ENCODE measurements around the gene SIRPG. TPM values are rescaled to one million over a fixed set of nuclear protein-coding genes. Genes with fewer than 3 reads are reported as not detected.

Gene SIRPG
- total RNA-seq, 1 experiment from 2014 or later = not detected

- H2BK20ac ChIP-seq (ENCODE audit: low read depth, low read length, poor library complexity, severe bottlenecking) = no peak overlapping the region
- no peaks in the 10 kb centered on the region for H3K9me3 ChIP-seq (ENCODE audit: control insufficient read depth, low read depth, low read length)
- no peak for DNase-seq
Observed at GRCh38 chr20:1618954-1619540, 38.5 kb downstream of the SIRPG start.

More at GRCh38 chr20:1618954-1619540, 38.5 kb downstream of the SIRPG start:
- Mint-ChIP-seq H3K27me3 (ENCODE audit: low read depth) (peaks cover 3% of the 10 kb centered on the region; the same call in 1 of the 2 replicates), H3K27ac (no peak overlapping the region), H3K9me3 (peaks cover 2 to 4% of the 10 kb centered on the region in 2 experiments), H3K36me3 (ENCODE audit: insufficient read depth in 1 of 3, low read depth in 3 of 3) (no peaks in the 10 kb centered on the region; a peak in 1 of 7 replicates), H3K4me1 (peaks cover 8% of the 10 kb centered on the region in 2 experiments), H3K4me3 (no peak overlapping the region)
- Histone ChIP-seq H2BK12ac (ENCODE audit: insufficient read length, low read depth, low read length) (no peak overlapping the region), H2BK120ac (ENCODE audit: low read depth, low read length, poor library complexity, severe bottlenecking) (no peak overlapping the region), H3K27ac (ENCODE audit: insufficient read length, low read depth, low read length) (no peak overlapping the region), H3T11ph (ENCODE audit: low read length) (no peak overlapping the region), H3K4me1 (ENCODE audit: insufficient read depth, low read length) (no peaks in the 10 kb centered on the region), H4K8ac (replicated peaks; ENCODE audit: insufficient read length, low read depth, low read length) (no peak overlapping the region), H3K4me2 (ENCODE audit: insufficient read depth, insufficient read length, low read length) (no peak overlapping the region), H4K91ac (ENCODE audit: insufficient read length, low read depth, low read length) (no peak overlapping the region), H2AFZ (ENCODE audit: low read length) (no peak overlapping the region), H3K27me3 (ENCODE audit: insufficient read depth, low read length) (no peaks in the 10 kb centered on the region), H3K79me1 (ENCODE audit: insufficient read depth, low read depth, low read length, poor library complexity, severe bottlenecking) (no peaks in the 10 kb centered on the region), H3K56ac (ENCODE audit: insufficient read length, low read depth, low read length) (no peak overlapping the region), H4K20me1 (ENCODE audit: control insufficient read depth, insufficient read depth, insufficient read length) (no peaks in the 10 kb centered on the region), H2AK5ac (ENCODE audit: insufficient read length, low read length) (no peak overlapping the region), H3K14ac (ENCODE audit: insufficient read depth, low read length) (no peak overlapping the region), H3K4ac (ENCODE audit: low read depth, low read length) (no peak overlapping the region), H2BK5ac (ENCODE audit: insufficient read length, low read length) (no peak overlapping the region), H3K23me2 (ENCODE audit: insufficient read length, low read depth, low read length, poor library complexity, severe bottlenecking) (no peaks in the 10 kb centered on the region), H3K79me2 (ENCODE audit: insufficient read depth, low read length) (no peaks in the 10 kb centered on the region), H2BK15ac (ENCODE audit: low read depth, low read length) (no peak overlapping the region), H3K18ac (ENCODE audit: insufficient read length, low read depth, low read length) (no peak overlapping the region), H4K5ac (ENCODE audit: insufficient read length, low read depth, low read length) (no peak overlapping the region), H3K9ac (ENCODE audit: extremely low read depth, insufficient read length, low read length) (no peak overlapping the region), H3K23ac (ENCODE audit: insufficient read length, low read depth, low read length) (no peak overlapping the region)
- TF ChIP-seq CTCF (conservative IDR thresholded peaks at IDR 0.05) = no peak

Measured in H9 (cell line).